Measurements from ENCODE around the gene FUOM.

FUOM gene

DNA sequence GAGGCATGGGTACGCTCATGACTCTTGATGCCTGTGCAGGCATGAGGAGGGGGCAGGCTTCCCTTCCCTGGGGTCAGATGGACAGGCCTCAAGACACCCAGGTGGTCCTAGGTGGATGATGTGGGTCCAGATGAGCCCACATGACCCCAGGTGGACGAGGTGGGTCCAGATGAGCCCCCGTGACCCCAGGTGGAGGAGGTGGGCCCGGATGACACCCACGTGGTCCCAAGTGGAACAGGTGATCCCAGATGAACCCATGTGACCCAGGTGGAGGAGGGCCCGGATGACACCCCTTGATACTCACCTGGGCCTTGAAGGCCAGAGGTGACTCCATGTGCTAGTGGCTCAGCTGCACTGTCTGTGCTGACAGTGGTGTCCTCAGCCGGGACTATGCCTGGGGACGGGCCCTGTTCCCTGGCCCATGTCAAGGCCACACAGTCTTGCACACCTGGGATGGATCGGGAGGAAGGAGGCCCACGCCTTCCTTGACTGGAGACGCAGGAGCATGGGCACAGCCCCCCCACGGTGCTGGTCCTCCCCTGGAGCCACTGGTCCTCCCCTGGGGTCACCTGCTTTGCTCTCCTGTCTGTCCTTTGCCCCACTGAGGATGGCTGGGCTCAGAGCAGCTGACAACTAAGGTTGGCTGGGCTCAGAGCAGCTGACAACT, 7.4 kb downstream of the FUOM start:
- no peak for DNase-seq (ENCODE audit: low spot score)

DNA sequence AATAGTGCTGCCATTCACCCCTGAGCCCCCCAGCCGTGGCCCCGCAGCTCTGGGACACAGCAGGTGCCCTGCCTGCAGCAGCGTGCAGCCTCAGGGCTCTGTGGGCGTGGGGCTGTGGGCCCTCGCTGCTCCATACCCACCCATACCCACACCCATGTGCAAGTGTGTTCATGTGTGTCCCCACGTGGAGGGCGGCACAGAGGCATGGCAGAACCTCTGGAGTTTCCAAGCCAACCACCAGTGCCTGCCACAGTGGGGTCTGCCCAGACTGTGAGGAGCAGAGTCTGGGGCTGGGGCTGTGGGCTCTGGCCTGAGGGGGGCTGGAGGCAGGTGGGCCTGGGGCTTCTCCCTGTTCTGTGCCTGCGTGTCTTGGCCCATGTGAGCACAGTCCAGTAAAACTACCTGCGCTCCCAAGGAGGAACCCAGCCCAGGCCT, 8.2 kb downstream of the FUOM start:
- DNase-seq (ENCODE audit: low spot score) = no peak

DNA sequence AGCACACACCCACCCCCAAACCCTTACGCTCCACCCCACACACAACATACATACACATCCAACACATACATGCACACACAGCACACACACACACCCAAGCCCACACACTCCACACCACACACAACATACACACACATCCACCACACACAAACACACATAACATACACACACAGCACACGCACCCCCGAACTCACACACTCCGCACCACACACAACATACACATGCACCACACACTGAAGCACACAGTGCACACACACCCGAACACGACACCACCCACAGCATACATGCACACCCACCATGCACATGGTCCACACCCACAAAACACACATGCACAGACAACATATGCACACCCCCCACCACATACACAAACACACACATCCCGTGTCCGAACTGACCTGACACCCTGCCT, 8.7 kb downstream of the FUOM start:
- DNase-seq (ENCODE audit: low spot score) = no peak

DNA sequence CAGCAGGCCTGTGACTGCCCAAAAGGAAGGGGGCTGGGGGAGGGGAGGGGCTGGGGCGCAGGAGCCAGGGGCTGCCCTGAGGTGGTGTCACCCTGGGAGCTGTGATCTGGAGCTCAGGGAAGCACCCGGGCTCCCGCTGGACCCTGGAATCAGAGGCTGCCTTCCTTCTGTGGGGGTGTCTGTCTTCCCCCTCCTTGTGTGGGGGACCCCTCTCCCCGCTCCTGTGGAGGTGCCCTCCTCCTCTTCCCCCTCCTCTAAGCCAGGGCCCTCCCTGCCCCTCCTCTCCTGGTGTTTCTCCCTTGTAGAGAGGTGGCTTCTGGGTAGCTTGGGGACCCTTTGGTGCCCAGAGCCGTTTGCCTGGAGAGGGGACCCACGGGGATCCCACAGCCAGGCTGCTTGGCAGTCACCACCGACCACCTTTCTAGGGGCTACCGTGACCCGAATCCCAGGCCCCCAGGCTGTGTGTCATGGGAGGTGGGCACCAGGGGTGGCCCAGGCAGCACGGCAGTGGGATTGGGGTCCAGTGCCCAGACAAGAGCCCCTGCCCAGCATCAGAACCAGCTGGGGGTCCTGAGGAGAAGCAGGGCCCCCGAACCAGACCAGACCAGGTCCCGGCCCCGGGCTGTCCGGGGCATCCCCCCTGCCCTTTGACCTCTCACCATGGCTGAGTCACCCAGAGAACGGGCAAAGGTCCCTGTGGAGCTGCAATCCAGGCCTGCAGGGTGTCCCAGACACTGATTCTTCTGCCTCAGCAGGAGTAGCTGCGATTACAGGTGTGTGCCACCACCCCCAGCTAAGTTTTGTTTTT, 9.9 kb downstream of the FUOM start:
- no peak for DNase-seq (ENCODE audit: low spot score)

DNA sequence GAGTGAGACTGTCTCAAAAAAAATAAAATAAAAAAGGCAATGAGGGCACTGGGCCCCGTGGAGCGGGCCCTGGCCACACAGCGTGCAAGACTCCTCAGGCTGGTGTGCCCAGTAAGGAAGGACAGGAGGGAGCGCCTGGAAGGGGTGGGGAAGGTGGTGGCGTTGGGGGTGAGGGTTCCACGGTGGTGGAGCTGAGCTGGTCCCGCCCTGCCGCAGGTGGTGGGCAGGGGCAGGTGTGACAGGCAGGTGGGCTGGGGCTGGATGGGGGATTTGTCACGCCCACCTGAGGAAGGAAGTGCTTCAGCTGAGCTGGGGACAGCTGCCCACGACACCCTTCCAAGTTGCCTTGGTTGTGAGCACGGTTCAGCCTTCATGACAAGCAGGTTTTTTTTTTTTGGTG, 11.4 kb downstream of the FUOM start:
- DNase-seq (ENCODE audit: low spot score) = no peak

DNA sequence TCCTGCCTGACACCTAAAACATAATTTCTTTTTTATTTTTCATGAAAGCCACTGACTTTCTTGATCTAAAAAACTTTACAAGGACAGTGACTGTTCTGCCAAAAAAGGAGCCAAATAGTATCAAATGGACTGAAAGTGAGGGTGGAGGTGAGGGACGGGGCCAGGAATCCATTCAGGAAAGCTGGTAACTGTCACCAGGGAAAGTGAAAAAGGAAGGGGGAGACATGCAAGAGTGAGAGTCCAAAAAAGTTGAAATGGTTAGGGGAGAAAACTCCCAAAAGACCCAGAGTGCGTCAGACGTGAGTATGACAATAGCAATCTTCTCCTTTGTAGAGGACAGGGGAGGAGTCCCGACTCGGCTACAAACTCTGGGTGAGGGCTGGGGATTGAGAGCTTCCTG, 13.6 kb downstream of the FUOM start:
- DNase-seq (ENCODE audit: low spot score) = no peak

DNA sequence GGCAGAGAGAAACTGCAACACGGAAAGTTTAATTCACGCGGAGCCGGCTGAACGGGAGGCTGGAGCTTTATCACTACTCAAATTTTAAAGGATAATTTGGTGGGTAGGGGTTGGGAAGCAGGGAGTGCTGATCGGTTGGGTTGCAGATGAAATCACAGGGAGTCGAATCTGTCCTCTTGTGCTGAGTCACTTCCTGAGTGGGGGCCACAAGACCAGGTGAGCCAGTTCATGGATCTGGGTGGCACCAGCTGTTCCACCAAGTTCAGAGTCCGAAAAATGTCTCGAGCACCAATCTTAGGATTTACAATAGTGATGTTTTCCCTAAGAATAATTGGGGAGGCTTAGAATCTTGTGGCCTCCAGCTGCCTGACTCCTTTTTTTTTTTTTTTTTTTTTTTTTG, 14.3 kb downstream of the FUOM start:
- DNase-seq (ENCODE audit: low spot score) = no peak

DNA sequence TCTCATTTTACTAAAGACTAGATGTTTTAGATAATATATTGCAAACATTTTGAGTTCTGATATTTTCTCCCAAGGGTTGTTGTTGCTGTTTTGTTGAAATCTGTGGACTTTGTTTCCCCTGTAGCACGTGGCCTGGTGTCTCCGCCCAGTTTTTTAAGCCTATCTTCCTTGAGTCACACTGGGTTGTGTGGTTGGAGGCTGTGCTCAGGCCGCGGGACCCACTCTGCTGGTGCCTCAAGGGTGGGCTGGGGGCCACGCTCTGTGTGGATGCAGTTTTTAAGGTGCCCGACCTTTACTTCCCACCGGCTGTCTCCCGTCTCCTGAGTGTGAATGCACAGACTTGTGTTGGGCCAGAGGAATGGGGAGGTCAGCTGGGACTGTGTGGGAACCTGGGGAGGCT, 14.9 kb downstream of the FUOM start:
- no peak for DNase-seq (ENCODE audit: low spot score)

DNA sequence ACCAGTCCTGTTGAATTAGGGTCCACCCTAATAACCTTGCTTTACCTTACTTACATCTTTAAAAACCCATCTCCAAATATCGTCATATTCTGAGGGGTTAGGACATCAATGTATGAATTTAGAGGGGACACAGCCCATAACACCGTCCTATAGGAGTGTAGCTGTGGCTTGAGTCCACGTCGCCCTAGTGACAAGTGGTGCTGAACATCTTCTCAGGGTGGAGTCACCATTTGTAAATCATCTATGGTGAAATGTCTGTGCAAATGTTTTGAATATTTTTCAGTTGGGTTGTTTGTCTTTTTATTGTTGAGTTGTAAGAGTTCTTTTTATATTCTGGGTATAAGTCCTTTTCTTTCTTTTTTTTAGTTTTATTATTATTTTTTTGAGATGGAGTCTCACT, 15.8 kb downstream of the FUOM start:
- no peak for DNase-seq (ENCODE audit: low spot score)

DNA sequence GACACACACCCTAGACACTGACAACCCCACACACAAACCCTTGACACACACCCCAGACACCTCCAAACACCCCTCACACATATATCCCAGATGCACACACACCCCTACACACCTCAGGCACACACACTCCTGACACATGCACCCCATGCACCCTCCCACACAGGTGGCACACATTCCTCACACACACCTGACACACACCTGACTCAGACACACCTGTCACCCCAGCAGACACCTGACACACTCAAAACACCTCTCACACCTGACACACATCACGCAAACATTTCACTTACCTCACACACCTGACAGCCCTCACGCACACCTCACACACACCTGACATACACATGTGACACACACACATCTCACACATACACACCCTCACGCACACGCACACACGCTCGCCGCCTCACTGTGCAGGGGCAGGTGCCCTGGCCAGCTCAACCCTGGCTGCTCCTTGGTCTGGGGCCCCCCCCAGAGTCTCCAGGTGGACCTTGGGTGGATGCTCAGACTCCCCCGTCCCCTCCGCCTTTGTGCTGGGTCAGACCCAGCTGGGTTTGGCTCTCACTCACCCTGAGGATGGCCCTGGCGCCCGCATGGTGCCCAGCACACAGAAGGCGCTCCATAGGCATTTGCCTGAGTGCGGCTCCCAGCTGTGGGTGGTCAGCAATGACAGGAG, 18.0 kb downstream of the FUOM start:
- DNase-seq (ENCODE audit: low spot score) = no peak

DNA sequence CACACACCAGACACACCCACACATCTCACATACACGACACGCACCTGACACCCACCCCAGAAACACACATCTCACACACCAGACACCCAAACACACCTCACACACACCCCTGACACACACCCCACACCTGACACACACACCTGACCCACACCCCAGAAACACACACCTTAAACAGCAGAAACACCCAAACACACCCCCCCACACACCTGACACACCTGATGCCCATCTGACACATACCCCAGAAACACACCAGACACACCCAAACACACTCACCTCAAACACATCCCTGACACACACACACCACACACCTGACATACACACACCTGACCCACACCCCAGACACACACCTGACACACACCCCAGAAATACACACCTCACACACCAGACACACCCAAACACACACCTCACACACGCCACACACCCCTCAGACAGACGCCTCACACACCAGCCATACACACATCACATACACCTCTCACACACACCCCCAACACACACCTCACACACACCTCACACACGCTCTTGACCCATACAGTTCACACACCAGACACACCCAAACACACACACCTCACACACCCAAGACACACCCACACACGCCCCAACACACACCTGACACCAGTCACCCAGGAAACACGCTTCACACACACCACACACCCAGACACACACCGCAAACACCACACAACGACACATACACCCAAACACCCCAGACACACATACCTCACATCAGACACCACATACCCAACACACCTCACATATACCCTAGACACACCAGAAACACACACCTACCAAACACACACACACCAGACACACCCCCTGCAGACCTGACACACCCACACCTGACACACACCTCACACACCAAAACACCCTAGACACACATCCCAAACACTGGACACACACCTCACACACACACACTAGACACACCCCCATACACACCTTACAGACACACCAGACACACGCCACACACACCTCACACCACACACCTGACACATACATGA, 19.4 kb downstream of the FUOM start:
- DNase-seq (ENCODE audit: low spot score) = no peak

DNA sequence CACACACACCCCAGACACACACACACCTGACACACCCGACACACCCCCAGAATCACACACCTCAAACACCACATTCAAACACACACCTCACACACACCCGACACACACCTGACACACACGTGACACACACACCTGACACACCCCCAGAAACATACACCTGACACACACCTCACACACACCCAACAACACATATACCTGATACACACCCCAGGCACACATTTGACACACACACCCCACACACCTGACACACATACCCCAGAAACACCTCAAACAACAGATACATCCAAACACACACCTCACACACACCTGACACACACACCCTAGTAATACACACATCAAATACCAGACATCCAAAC, 20.5 kb downstream of the FUOM start:
- DNase-seq (ENCODE audit: low spot score) = no peak

DNA sequence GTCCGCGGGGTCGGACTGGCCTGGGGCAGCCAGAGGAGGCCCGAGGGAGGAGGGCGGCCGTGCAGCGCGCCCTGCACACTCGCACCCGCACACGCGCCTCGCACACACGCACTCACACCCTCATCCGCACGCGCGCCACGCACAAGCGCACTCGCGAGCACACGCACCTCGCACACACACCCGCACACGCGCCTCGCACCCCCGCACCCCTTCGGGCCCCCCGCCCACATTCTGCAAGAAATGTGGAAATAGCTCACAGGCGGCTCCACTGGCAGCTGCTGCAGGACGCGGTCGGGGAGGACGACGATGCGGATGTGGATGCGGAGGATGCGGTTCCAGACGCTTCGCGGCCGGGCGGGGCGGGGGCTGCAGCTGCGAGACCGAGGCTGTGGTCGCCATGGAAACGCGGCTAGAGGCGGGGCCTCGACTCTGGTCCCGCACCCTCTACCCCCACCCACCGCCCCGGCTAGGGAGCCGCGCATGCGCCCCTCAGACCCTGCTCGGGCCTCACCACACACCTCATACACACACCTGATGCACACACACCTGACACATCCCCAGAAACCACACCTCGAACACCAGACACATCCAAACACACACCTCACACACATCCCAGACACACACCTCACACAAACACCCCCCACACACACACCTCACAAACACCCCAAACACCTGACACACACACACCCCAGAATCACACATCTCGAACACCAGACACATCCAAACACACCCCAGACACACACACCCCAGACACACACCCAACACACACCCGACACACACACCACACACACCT, 21.0 kb downstream of the FUOM start, which contains the start of gene CALY:
Gene CALY (minus strand): TSS at position 320 of the 793 bp plus-strand sequence. CDS start 7,907 bp downstream, outside the sequence.
- peak; percentile 86 for DNase-seq (ENCODE audit: low spot score)

DNA sequence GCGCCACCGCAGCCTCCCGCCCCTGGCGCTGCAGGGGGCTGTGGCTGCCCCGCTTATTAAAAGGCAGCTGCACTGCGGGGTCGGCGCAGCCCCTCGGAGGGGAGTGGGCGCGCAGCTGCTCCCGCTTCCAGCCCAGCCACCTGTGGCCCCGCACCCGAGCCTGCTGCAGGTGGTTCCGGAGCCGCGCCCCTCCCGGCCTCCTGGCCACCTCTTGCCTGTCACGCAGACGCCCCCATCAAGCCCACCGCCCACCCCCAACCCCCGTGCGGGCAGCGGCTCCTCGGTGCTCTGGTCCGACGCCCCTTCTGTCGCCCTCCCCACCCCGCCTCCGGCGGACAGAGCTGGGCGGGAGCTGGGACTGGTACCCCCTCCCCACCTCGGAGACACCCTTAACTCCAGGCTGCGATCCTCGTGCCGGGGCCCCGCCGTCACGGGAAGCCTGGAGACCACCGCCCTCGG, 21.7 kb downstream of the FUOM start:
- peak; percentile 45 for DNase-seq (ENCODE audit: low spot score)

DNA sequence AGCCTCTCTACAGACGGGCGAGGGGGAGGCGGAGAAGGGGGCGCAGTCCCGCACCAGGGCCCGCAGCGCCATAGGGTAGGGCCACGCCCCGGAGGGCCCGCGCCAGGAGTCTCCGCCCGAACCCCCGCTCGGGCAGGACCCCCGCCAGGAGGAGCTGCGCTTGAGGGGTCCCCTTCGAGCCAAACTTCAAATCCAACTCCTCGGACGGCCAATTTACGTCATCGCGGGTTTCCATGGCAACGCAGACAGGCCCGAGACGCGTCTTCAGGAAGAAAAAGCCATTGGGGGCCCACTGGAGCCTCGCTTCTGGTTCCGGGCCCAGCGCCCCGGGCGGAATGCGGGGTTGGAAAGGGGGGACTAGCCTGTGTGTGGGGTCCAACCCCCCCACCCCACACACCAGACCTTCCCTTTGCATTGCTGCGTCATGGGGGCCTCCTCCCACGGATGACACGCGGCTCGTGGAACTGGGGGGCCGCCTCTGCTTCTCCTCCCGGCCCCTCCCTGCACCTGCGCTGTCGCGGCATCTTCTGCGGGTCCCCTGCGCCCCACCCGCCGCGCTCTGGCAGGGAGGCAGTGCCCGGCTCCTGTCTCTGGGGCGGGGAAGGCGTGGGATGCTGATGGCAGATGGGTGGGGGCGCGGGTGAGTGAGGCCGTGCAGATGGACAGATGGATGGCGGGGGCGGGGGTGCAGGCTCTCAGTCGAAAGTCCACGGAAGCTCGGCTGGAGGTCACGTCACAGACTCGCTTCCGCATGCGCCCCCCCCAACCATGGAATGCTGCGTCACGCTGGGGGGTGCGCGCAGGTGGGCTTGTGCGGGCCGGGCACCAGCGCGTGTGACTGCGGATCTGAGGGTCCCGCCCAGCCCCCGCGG, 22.3 kb downstream of the FUOM start:
- peak; percentile 83 for DNase-seq (ENCODE audit: low spot score)

DNA sequence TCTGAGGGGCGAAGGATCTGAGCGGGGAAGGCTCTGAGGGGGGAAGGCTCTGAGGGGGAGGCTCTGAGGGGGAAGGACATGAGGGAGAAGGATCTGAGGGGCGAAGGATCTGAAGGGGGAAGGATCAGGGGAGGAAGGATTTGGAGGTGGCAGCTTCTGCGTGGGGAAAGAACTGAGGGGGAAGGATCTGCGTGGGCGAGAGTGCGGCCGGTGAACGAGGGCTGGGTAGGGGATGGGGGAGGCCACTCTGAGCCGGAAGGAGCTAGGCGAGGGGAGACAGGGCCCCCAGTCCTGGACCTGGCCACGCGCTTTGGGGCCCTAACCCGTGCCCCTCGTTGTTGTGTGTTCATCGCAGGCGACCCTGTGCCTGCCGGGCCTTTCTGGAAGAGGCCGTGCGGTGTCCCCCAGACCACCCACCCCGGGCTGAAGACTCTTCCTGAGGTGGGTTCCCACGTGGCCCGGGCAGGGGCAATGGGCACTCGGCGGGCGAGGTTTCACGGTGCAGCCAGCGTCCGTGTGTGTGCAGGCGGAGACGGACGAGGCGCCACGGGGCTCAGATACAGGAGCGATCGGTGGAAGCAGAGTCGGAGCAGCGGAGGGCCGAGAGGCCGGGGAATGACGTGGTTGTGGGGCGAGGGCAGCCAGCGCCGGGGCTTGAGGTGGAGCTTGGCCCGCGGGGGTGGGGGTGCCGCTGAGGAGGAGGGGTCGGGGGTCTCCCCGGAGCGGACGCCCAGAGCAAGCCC, 23.1 kb downstream of the FUOM start:
- DNase-seq (ENCODE audit: low spot score) = peak; percentile 70

DNA sequence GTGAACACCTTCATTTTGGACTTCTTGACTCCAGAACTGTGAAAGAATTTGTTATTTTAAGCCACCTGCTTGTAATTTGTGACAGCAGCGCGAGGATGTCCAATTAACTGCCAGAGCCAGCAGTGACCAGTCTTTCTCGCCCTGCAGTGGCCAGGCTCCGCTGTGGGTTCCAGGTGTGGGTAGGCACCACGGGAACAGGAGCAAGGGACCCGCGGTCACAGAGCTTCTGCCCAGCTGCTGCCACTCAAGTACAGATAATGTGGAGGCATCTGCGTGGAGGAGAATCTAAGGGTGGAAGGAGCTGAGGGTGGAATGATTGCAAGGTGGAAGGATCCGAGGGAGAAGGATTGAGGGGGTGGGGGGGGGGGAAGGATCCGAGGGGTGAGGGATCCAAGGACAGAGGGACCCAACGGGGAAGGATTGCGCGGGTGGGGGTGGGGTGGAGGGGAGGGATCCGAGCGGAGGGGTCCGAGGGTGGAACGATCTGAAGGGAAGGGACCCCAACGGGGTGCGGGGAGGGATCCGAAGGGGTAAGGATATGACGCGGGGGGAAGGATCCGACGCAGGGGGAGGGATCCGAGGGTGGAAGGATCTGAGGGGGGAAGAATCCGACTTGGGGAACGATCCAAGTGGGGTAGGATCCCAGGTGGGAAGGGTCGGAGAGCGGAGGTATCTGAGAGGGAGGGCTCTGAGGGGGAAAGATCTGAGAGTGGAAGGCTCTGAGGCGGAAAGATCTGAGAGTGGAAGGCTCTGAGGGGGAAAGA, 24.7 kb downstream of the FUOM start:
- no peak for DNase-seq (ENCODE audit: low spot score)

DNA sequence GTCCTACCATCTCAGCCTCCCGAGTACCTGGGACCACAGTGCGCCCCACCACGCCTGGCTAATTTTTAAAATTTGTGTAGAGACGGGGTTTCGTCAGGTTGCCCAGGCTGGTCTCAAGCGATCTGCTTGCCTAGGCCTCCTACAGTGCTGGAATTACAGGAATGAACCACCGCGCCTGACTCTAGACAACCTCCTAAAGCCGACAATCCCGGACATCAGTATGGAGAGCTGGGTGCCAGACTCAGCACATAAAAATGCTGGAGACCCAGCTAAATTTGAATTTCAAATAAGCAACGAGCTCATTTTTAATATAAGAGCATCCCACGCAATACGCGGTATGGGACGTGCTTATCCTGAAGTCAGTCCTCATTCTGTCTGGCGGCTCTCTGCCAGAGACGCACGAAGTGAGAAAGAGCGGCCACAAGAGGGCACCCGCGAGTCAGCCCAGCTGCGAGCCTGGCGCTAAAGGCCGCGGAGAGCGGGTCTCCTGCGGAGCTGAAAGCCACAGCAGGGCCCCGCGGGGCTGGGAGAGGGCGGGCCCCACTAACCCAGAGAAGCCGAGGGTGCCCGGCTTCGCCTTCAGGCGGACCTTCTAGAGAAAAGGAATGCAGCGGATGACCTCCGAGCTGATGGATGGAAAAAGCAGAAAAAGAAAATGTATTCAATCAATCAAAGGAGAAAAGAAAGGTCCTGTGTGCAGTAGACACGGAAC, 28.2 kb downstream of the FUOM start:
- DNase-seq (ENCODE audit: low spot score) = peak; percentile 86

Measured in iPS-NIHi11 (cell line).